NCI-H82 treated with DMSO at 0.1 percent for 48 hours (cell line): ENCODE measurements around the gene LRP6.
"Not testable (repeated sequence)": the region's sequence is repeated elsewhere in the genome, so short reads cannot be mapped to it uniquely, and the experiment has no call there.

Experiments used
- DNase-seq: peaks from one replicate; lab custom pipeline; 2025; ENCODE audit not compliant: unreplicated experiment; lab: John Stamatoyannopoulos, UW

LRP6 gene

GRCh38 chr12:12127304-12127703, 139.5 kb downstream of the LRP6 start:
- DNase-seq, result peak; percentile 55

GRCh38 chr12:12126551-12126950, 140.3 kb downstream of the LRP6 start:
- no peak for DNase-seq

- DNase-seq, result no peak
These were observed 143.7 kb downstream of the LRP6 start for GRCh38 chr12:12123036-12123604.

- DNase-seq, result no peak
These were observed 145.8 kb downstream of the LRP6 start for GRCh38 chr12:12121061-12121460.

- no peak for DNase-seq
These were observed 150.2 kb downstream of the LRP6 start for GRCh38 chr12:12116677-12117076.

GRCh38 chr12:12115514-12115913, 151.3 kb downstream of the LRP6 start:
- DNase-seq, result no peak

- not testable (repeated sequence) for DNase-seq
These were observed 155.8 kb downstream of the LRP6 start for GRCh38 chr12:12110923-12111555.

GRCh38 chr12:12108441-12109058, 158.3 kb downstream of the LRP6 start:
- no peak for DNase-seq

- DNase-seq, result no peak
These were observed 159.2 kb downstream of the LRP6 start for GRCh38 chr12:12107678-12108077.

- DNase-seq, result no peak
These were observed 167.7 kb downstream of the LRP6 start for GRCh38 chr12:12099102-12099501.

GRCh38 chr12:12098691-12099015, 168.2 kb downstream of the LRP6 start:
- no peak for DNase-seq

GRCh38 chr12:12097891-12098690, 168.8 kb downstream of the LRP6 start:
- no peak for DNase-seq

GRCh38 chr12:12095021-12095420, 171.8 kb downstream of the LRP6 start:
- no peak for DNase-seq

- DNase-seq, result no peak
These were observed 172.4 kb downstream of the LRP6 start for GRCh38 chr12:12094481-12094880.

- DNase-seq, result no peak
These were observed 174.7 kb downstream of the LRP6 start for GRCh38 chr12:12091977-12092663.

GRCh38 chr12:12091071-12091470, 175.8 kb downstream of the LRP6 start:
- no peak for DNase-seq

GRCh38 chr12:12088761-12089160, 178.1 kb downstream of the LRP6 start:
- DNase-seq, result no peak

- DNase-seq, result no peak
These were observed 178.7 kb downstream of the LRP6 start for GRCh38 chr12:12088147-12088546.

- no peak for DNase-seq
These were observed 179.2 kb downstream of the LRP6 start for GRCh38 chr12:12087693-12088034.

- DNase-seq, result no peak
These were observed 179.7 kb downstream of the LRP6 start for GRCh38 chr12:12086973-12087692.

GRCh38 chr12:12086362-12086761, 180.5 kb downstream of the LRP6 start:
- no peak for DNase-seq
